ENCODE data around the gene MAPK6.

- no peak for TF ChIP-seq CTCF (conservative IDR thresholded peaks at IDR 0.05)
- no peak for TF ChIP-seq EZH2 (IDR thresholded peaks at IDR 0.05; ENCODE audit: low read depth)
These were observed 19.0 kb downstream of the MAPK6 start for GRCh38 chr15:52037889-52038505.

Measured in PC-9 (cell line).